Ishikawa (cell line): ENCODE data around the gene HLTF.
A peak's percentile ranks its signal among the peaks of the same experiment; 100 is the strongest.

Experiments used
- CEBPB ChIP-seq: IDR thresholded peaks from 2 replicates; pipeline ENCODE4 v1.6.1; 2012
- CREB1 ChIP-seq: IDR thresholded peaks from 2 replicates; pipeline ENCODE4 v1.6.1; 2012; ENCODE audit warnings: low read depth
- EGR1 ChIP-seq: IDR thresholded peaks from 2 replicates; pipeline ENCODE4 v1.6.1; 2012
- EP300 ChIP-seq: IDR thresholded peaks from 2 replicates; pipeline ENCODE4 v1.6.1; 2012; ENCODE audit warnings: borderline replicate concordance
- FOXM1 ChIP-seq: IDR thresholded peaks from 2 replicates; pipeline ENCODE4 v1.6.1; 2012; ENCODE audit warnings: low read depth, borderline replicate concordance
- NFIC ChIP-seq: IDR thresholded peaks from 2 replicates; pipeline ENCODE4 v1.6.1; 2012
- RAD21 ChIP-seq: IDR thresholded peaks from 2 replicates; pipeline ENCODE4 v1.6.1; 2012; ENCODE audit warnings: low read depth
- TAF1 ChIP-seq: IDR thresholded peaks from 2 replicates; pipeline ENCODE4 v1.6.1; 2012; ENCODE audit warnings: low read depth, mild to moderate bottlenecking
- TCF12 ChIP-seq: IDR thresholded peaks from 2 replicates; pipeline ENCODE4 v1.6.1; 2012; ENCODE audit warnings: low read depth
- TEAD4 ChIP-seq: IDR thresholded peaks from 2 replicates; pipeline ENCODE4 v1.6.1; 2012
- YY1 ChIP-seq: IDR thresholded peaks from 2 replicates; pipeline ENCODE4 v1.6.1; 2012; ENCODE audit warnings: low read depth
- ZBTB7A ChIP-seq: IDR thresholded peaks from 2 replicates; pipeline ENCODE4 v1.6.1; 2012; ENCODE audit warnings: low read depth
- TF ChIP-seq, protein P1 (sequence below): IDR thresholded peaks from 2 replicates; pipeline ENCODE4 v1.6.1; 2012
- TF ChIP-seq, protein P2 (sequence below): IDR thresholded peaks from 2 replicates; pipeline ENCODE4 v1.6.1; 2012
- TF ChIP-seq, protein P3 (sequence below): IDR thresholded peaks from 2 replicates; pipeline ENCODE4 v1.6.1; 2012; ENCODE audit warnings: low read depth, mild to moderate bottlenecking

The HLTF gene

DNA sequence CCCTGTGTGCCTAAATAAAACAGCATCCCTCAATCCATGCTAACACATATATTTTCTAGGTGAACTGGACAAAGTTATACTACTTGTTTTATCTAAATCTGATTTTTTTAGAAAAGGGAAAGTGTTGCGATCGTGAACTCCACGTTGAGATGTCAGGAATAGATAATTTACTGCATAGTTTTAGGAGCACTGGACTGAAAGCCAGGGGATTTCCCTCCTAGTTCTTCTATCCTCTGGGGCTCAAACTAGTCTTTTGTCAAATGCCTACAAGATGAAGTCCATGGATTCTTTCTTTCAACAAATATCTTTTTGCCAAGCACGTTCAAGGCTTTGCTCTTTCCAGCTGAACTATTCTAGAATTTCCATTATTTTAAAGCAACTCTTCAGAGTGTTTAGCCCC lies 42.5 kb upstream of the HLTF start:
- TF ChIP-seq TEAD4 (no peak), TCF12 (no peak), RAD21 (no peak), CEBPB (no peak), TAF1 (no peak), NFIC (no peak), EGR1 (no peak), CREB1 (no peak)
- TF ChIP-seq, protein P1, sequence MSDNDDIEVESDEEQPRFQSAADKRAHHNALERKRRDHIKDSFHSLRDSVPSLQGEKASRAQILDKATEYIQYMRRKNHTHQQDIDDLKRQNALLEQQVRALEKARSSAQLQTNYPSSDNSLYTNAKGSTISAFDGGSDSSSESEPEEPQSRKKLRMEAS: no peak
- TF ChIP-seq, protein P2, sequence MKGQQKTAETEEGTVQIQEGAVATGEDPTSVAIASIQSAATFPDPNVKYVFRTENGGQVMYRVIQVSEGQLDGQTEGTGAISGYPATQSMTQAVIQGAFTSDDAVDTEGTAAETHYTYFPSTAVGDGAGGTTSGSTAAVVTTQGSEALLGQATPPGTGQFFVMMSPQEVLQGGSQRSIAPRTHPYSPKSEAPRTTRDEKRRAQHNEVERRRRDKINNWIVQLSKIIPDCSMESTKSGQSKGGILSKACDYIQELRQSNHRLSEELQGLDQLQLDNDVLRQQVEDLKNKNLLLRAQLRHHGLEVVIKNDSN: no peak
- TF ChIP-seq, protein P3, sequence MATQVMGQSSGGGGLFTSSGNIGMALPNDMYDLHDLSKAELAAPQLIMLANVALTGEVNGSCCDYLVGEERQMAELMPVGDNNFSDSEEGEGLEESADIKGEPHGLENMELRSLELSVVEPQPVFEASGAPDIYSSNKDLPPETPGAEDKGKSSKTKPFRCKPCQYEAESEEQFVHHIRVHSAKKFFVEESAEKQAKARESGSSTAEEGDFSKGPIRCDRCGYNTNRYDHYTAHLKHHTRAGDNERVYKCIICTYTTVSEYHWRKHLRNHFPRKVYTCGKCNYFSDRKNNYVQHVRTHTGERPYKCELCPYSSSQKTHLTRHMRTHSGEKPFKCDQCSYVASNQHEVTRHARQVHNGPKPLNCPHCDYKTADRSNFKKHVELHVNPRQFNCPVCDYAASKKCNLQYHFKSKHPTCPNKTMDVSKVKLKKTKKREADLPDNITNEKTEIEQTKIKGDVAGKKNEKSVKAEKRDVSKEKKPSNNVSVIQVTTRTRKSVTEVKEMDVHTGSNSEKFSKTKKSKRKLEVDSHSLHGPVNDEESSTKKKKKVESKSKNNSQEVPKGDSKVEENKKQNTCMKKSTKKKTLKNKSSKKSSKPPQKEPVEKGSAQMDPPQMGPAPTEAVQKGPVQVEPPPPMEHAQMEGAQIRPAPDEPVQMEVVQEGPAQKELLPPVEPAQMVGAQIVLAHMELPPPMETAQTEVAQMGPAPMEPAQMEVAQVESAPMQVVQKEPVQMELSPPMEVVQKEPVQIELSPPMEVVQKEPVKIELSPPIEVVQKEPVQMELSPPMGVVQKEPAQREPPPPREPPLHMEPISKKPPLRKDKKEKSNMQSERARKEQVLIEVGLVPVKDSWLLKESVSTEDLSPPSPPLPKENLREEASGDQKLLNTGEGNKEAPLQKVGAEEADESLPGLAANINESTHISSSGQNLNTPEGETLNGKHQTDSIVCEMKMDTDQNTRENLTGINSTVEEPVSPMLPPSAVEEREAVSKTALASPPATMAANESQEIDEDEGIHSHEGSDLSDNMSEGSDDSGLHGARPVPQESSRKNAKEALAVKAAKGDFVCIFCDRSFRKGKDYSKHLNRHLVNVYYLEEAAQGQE: no peak

DNA sequence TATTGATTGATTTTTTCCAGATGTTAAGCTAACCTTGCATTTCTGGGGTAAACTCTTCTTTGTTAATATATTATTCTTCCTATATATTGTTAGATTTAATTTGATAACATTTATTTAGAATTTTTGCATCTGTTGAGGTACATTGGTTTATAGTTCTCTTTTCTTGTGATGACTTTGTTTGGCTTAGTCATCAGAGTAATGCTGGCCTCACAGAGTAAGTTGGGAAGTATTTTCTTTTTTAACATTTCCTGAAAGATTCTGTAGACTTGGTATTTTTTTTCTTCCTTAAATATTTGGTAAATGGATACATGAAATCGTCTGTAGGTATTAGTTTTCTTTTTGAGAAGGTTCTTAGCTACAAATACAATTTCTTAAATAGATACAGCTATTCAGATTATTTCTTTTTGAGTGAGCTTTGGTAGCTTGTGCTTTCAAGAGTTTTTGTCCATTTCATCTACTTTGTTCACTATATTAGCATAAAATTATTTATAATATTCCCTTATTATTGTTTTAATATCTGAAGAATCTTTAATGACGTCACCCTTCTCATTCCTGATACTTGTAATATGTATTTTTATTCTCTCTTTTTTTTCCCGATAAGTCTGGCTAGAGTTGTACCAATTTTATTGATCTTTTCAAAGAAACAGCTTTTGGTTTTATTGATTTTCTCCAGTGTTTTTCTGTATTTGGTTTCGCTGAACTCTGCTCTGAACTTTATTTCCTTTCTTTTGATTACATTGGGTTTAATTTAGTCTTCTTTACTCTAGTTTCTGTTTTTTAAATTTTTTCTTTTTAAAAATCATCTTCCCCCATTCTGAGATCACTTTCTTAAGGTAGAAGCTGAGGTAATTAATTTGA lies 36.6 kb upstream of the HLTF start:
- TF ChIP-seq NFIC: no peak
- TF ChIP-seq, protein P2: no peak
- TF ChIP-seq, protein P1: no peak
- no peak for TF ChIP-seq TCF12
- TF ChIP-seq TEAD4: no peak
- no peak for TF ChIP-seq CEBPB
- TF ChIP-seq FOXM1: no peak
- TF ChIP-seq TAF1: no peak
- no peak for TF ChIP-seq EP300
- TF ChIP-seq YY1: no peak
- TF ChIP-seq, protein P3: no peak
- TF ChIP-seq CREB1: no peak
- TF ChIP-seq RAD21: no peak
- no peak for TF ChIP-seq EGR1
- no peak for TF ChIP-seq ZBTB7A

DNA sequence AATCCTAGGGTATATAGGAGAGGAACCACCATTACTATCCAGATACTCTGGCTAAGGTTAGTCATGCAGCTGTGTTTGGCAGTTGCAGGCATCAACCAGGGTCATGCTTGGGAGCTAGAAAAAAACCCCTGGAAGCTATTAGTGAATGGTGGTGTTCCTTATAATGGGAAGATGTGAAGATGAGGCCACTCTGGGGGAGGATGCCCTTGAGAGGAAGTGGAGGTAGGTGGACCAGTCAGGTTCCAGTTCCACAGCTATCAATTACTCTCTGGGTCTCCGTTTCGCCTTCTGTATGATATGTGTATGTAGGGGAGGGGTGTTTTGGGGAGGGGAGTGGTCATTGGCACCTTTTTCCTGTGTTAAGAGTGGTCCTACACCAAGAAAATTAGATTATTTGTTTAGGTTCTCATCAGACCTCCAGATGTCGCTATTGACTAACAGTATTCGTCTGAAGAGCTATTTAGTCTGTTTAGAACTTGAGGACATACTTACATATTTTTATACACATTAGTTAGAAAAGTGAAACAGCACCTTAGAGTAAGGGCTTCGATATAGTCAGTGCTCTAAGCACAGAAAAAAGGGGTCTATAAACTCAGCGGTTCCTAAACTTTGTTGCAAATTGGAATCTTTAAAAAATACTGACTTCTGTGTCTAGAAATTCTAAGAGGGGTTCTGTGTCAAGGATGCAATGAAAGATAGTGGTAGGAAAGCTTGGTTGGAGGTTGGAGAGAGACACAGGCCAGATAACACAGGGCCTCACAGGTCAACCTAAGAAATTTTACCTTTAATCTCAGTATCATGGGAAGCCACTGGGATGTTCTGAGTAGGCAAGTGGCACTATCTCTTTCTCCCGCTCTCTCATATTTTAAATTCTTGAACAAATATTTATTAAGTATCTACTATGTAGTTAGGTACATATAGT lies 34.0 kb upstream of the HLTF start:
- TF ChIP-seq RAD21: peak; percentile 92
- no peak for TF ChIP-seq CREB1

DNA sequence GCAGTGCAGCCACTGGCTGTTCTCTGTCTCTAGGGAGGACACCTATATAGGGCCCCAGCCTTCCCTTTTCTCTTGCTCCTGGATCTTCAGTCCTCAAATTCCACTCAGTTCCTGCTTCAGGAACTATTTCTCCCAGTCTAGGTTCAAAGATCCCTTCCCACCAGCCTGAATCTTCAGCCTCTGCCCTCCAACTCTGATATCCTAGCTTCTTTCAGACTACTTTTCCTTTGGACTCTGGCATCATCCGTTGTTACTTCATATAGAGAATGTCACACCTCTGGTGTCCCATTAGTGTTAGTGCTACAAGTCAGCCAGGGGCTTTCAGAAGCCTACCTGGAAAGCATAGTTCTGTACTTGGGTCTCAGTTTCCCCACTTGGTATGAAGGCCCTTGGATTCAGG lies 33.1 kb upstream of the HLTF start:
- TF ChIP-seq TEAD4 (no peak), TCF12 (no peak), YY1 (no peak), NFIC (no peak), CREB1 (no peak)
- TF ChIP-seq, protein P1: no peak
- TF ChIP-seq, protein P3: no peak
- TF ChIP-seq, protein P2: no peak
